ENCODE measurements around the gene PARD6A.

DNA sequence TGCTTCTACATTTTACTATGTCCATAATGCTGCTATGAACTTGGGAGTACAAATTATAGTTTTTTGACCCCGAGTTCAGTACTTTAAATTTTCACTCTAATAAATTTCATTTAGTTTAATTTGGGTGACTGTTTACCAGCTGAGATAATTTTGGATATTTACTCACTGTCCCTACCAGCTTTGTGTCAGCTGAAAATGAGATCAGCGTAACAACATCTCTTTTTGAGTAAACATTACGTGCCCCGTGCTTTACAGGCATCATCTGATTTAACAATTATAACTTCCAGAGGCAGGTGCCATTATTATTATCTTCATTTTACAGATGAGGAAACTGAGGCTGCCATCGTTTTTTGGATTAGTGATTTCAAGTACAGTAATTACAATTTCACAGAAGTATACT lies 43.4 kb downstream of the PARD6A start:
- TF ChIP-seq, protein P1, sequence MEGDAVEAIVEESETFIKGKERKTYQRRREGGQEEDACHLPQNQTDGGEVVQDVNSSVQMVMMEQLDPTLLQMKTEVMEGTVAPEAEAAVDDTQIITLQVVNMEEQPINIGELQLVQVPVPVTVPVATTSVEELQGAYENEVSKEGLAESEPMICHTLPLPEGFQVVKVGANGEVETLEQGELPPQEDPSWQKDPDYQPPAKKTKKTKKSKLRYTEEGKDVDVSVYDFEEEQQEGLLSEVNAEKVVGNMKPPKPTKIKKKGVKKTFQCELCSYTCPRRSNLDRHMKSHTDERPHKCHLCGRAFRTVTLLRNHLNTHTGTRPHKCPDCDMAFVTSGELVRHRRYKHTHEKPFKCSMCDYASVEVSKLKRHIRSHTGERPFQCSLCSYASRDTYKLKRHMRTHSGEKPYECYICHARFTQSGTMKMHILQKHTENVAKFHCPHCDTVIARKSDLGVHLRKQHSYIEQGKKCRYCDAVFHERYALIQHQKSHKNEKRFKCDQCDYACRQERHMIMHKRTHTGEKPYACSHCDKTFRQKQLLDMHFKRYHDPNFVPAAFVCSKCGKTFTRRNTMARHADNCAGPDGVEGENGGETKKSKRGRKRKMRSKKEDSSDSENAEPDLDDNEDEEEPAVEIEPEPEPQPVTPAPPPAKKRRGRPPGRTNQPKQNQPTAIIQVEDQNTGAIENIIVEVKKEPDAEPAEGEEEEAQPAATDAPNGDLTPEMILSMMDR (conservative IDR thresholded peaks at IDR 0.05) = no peak
- no peak for TF ChIP-seq EZH2 (IDR thresholded peaks at IDR 0.05; ENCODE audit: low read depth)
